ENCODE data around the gene AHCYL2.
"Not testable (repeated sequence)": the region's sequence is repeated elsewhere in the genome, so short reads cannot be mapped to it uniquely, and the experiment has no call there.

The AHCYL2 gene

GRCh38 chr7:129356176-129356575 is 131.3 kb downstream of the AHCYL2 start:
- DNase-seq, result no peak

- DNase-seq, result no peak
Measured at GRCh38 chr7:129359176-129359575, 134.3 kb downstream of the AHCYL2 start.

GRCh38 chr7:129359638-129360037 is 134.8 kb downstream of the AHCYL2 start:
- DNase-seq, result peak; percentile 32

GRCh38 chr7:129361771-129362170 is 136.9 kb downstream of the AHCYL2 start:
- DNase-seq, result no peak

- DNase-seq, result no peak
Measured at GRCh38 chr7:129362496-129362895, 137.7 kb downstream of the AHCYL2 start.

GRCh38 chr7:129367349-129367699 is 142.5 kb downstream of the AHCYL2 start:
- no peak for DNase-seq

GRCh38 chr7:129367700-129368388 is 143.0 kb downstream of the AHCYL2 start:
- DNase-seq, result peak; percentile 54

GRCh38 chr7:129368389-129368986 is 143.7 kb downstream of the AHCYL2 start:
- no peak for DNase-seq

- DNase-seq, result not testable (repeated sequence)
Measured at GRCh38 chr7:129369447-129369846, 144.6 kb downstream of the AHCYL2 start.

- no peak for DNase-seq
Measured at GRCh38 chr7:129370812-129371211, 146.0 kb downstream of the AHCYL2 start.

- no peak for DNase-seq
Measured at GRCh38 chr7:129371487-129371886, 146.7 kb downstream of the AHCYL2 start.

GRCh38 chr7:129373651-129374428 is 149.0 kb downstream of the AHCYL2 start:
- DNase-seq, result no peak

- no peak for DNase-seq
Measured at GRCh38 chr7:129375141-129375938, 150.5 kb downstream of the AHCYL2 start.

- peak; percentile 28 for DNase-seq
Measured at GRCh38 chr7:129376076-129376777, 151.4 kb downstream of the AHCYL2 start.

GRCh38 chr7:129376778-129377700 is 152.2 kb downstream of the AHCYL2 start:
- peak; percentile 73 for DNase-seq

- no peak for DNase-seq
Measured at GRCh38 chr7:129381710-129382484, 157.1 kb downstream of the AHCYL2 start.

GRCh38 chr7:129383542-129384132 is 158.8 kb downstream of the AHCYL2 start:
- DNase-seq, result no peak

GRCh38 chr7:129385116-129385515 is 160.3 kb downstream of the AHCYL2 start:
- DNase-seq, result no peak

GRCh38 chr7:129385598-129385997 is 160.8 kb downstream of the AHCYL2 start:
- DNase-seq, result no peak

GRCh38 chr7:129386506-129386905 is 161.7 kb downstream of the AHCYL2 start:
- DNase-seq, result no peak

Data from HCEC 1CT (cell line).